Mesendoderm (in vitro differentiated cells): ENCODE results near the gene GPR33.

ENCODE experiments used
- DNase-seq: peaks from one replicate; pipeline ENCODE4 v3.0.0; 2013
- H2AK5ac ChIP-seq: 2 replicates; pipeline ENCODE4 v1.6.1; 2013; ENCODE audit warnings: low read length, inconsistent platforms
- H2BK120ac ChIP-seq: 2 replicates; pipeline ENCODE4 v1.6.1; 2013; ENCODE audit warnings: low read depth, mild to moderate bottlenecking, low read length, moderate library complexity, mixed read lengths
- H2BK15ac ChIP-seq: replicated peaks from 2 replicates; pipeline ENCODE4 v1.6.1; 2013; ENCODE audit warnings: low read depth, mild to moderate bottlenecking, moderate library complexity
- H2BK5ac ChIP-seq: 2 replicates; pipeline ENCODE4 v1.6.1; 2013; ENCODE audit warnings: low read length, inconsistent platforms
- H3K18ac ChIP-seq: 2 replicates; pipeline ENCODE4 v1.6.1; 2013; ENCODE audit warnings: mild to moderate bottlenecking, low read length, mixed read lengths
- H3K23ac ChIP-seq: one replicate; pipeline ENCODE4 v1.6.1; 2013; ENCODE audit warnings: low read length
- H3K27ac ChIP-seq: 2 replicates; pipeline ENCODE4 v1.5.1; 2013; ENCODE audit warnings: low read depth, mild to moderate bottlenecking, inconsistent platforms, low read length, moderate library complexity
- H3K27me3 ChIP-seq: 2 replicates; pipeline ENCODE4 v1.6.1; 2013; ENCODE audit warnings: low read length, control low read depth, mild to moderate bottlenecking, inconsistent platforms; ENCODE audit not compliant: insufficient read depth, poor library complexity
- H3K36me3 ChIP-seq: 2 replicates; pipeline ENCODE4 v1.6.1; 2013; ENCODE audit warnings: low read length, inconsistent platforms; ENCODE audit not compliant: control insufficient read depth, insufficient read depth
- H3K4ac ChIP-seq: one replicate; pipeline ENCODE4 v1.6.1; 2013; ENCODE audit warnings: low read depth, mild to moderate bottlenecking, low read length, moderate library complexity
- H3K4me1 ChIP-seq: 2 replicates; pipeline ENCODE4 v1.6.1; 2013; ENCODE audit warnings: low read depth, low read length, inconsistent platforms; ENCODE audit not compliant: control insufficient read depth
- H3K4me2 ChIP-seq: 2 replicates; pipeline ENCODE4 v1.6.1; 2013; ENCODE audit warnings: low read length
- H3K4me3 ChIP-seq: 2 replicates; pipeline ENCODE4 v1.5.1; 2013; ENCODE audit warnings: mild to moderate bottlenecking, low read length
- H3K56ac ChIP-seq: one replicate; pipeline ENCODE4 v1.6.1; 2013; ENCODE audit warnings: low read length
- H3K79me1 ChIP-seq: 2 replicates; pipeline ENCODE4 v1.6.1; 2013; ENCODE audit warnings: low read length, inconsistent platforms
- H3K79me2 ChIP-seq: 2 replicates; pipeline ENCODE4 v1.6.1; 2013; ENCODE audit warnings: mild to moderate bottlenecking, low read length; ENCODE audit not compliant: control insufficient read depth, insufficient read depth
- H3K9ac ChIP-seq: 2 replicates; pipeline ENCODE4 v1.6.1; 2013; ENCODE audit warnings: low read length, inconsistent platforms
- H4K5ac ChIP-seq: one replicate; pipeline ENCODE4 v1.6.1; 2013; ENCODE audit warnings: low read length
- H4K8ac ChIP-seq: one replicate; pipeline ENCODE4 v1.6.1; 2013; ENCODE audit warnings: low read depth, mild to moderate bottlenecking, control low read depth, low read length, moderate library complexity
- WGBS: extraction: QIAGEN DNeasy Blood & Tissue Kit; methylation state at CpG from one replicate; pipeline ENCODE4 v1.1.7; 2013; ENCODE audit warnings: low lambda C conversion rate, missing lambda C conversion rate; ENCODE audit not compliant: insufficient coverage; ENCODE audit errors: extremely low coverage; 5-methylcytosine and 5-hydroxymethylcytosine counted together

The GPR33 gene

GRCh38 chr14:31492759-31493498 lies 5.1 kb upstream of the GPR33 start:
- H3K27ac ChIP-seq, result no peak overlapping the region
- no peaks in the 10 kb centered on the region for H3K79me2 ChIP-seq
- H3K23ac ChIP-seq, result no peak overlapping the region
- H3K4me3 ChIP-seq, result no peak overlapping the region
- no CpG with 5 or more reads among the region's 8 CpGs for WGBS
- H3K4ac ChIP-seq, result no peak overlapping the region
- no peak overlapping the region for H4K5ac ChIP-seq
- H3K18ac ChIP-seq, result no peak overlapping the region
- no peaks in the 10 kb centered on the region for H3K36me3 ChIP-seq
- DNase-seq, result no peak
- H3K9ac ChIP-seq, result no peak overlapping the region
- no peaks in the 10 kb centered on the region for H3K4me1 ChIP-seq
- no peak overlapping the region for H3K4me2 ChIP-seq
- H2BK120ac ChIP-seq, result no peak overlapping the region
- no peaks in the 10 kb centered on the region for H3K27me3 ChIP-seq
- no peak overlapping the region for H2BK5ac ChIP-seq
- no peak overlapping the region for H3K56ac ChIP-seq
- no peak overlapping the region for H2AK5ac ChIP-seq
- H3K79me1 ChIP-seq, result no peaks in the 10 kb centered on the region
- no peak overlapping the region for H4K8ac ChIP-seq
- H2BK15ac ChIP-seq, result no peak overlapping the region

- no peak overlapping the region for H4K5ac ChIP-seq
- no peaks in the 10 kb centered on the region for H3K79me2 ChIP-seq
- no peak for DNase-seq
- no peaks in the 10 kb centered on the region for H3K4me1 ChIP-seq
- no peak overlapping the region for H3K23ac ChIP-seq
- no peak overlapping the region for H4K8ac ChIP-seq
- H3K4ac ChIP-seq, result no peak overlapping the region
- no peak overlapping the region for H3K4me2 ChIP-seq
- no peaks in the 10 kb centered on the region for H3K79me1 ChIP-seq
- H2AK5ac ChIP-seq, result no peak overlapping the region
- no peaks in the 10 kb centered on the region for H3K36me3 ChIP-seq
- H2BK15ac ChIP-seq, result no peak overlapping the region
- H3K56ac ChIP-seq, result no peak overlapping the region
- H2BK120ac ChIP-seq, result no peak overlapping the region
- H3K18ac ChIP-seq, result no peak overlapping the region
- H3K27me3 ChIP-seq, result no peaks in the 10 kb centered on the region
- H2BK5ac ChIP-seq, result no peak overlapping the region
- H3K4me3 ChIP-seq, result no peak overlapping the region
- no peak overlapping the region for H3K9ac ChIP-seq
- H3K27ac ChIP-seq, result no peak overlapping the region
Observed at GRCh38 chr14:31489691-31490090, 1.9 kb upstream of the GPR33 start.

GRCh38 chr14:31486764-31487163 lies 1.1 kb downstream of the GPR33 start:
- no peak overlapping the region for H3K4me3 ChIP-seq
- H3K27me3 ChIP-seq, result no peaks in the 10 kb centered on the region
- no peak overlapping the region for H3K56ac ChIP-seq
- WGBS, result 100% methylated on average over 2 of the region's 2 CpGs
- no peaks in the 10 kb centered on the region for H3K4me1 ChIP-seq
- no peak overlapping the region for H3K4ac ChIP-seq
- no peak overlapping the region for H2BK120ac ChIP-seq
- H2BK5ac ChIP-seq, result no peak overlapping the region
- H3K79me2 ChIP-seq, result no peaks in the 10 kb centered on the region
- no peak overlapping the region for H2BK15ac ChIP-seq
- no peak overlapping the region for H3K27ac ChIP-seq
- no peak overlapping the region for H4K8ac ChIP-seq
- H3K18ac ChIP-seq, result no peak overlapping the region
- DNase-seq, result no peak
- no peaks in the 10 kb centered on the region for H3K79me1 ChIP-seq
- no peak overlapping the region for H3K4me2 ChIP-seq
- no peak overlapping the region for H2AK5ac ChIP-seq
- no peak overlapping the region for H3K9ac ChIP-seq
- no peaks in the 10 kb centered on the region for H3K36me3 ChIP-seq
- H4K5ac ChIP-seq, result no peak overlapping the region
- no peak overlapping the region for H3K23ac ChIP-seq

GRCh38 chr14:31484754-31485153 lies 3.1 kb downstream of the GPR33 start:
- no peak overlapping the region for H4K8ac ChIP-seq
- H3K36me3 ChIP-seq, result no peaks in the 10 kb centered on the region
- no peak overlapping the region for H2BK5ac ChIP-seq
- no peak overlapping the region for H3K56ac ChIP-seq
- no peaks in the 10 kb centered on the region for H3K27me3 ChIP-seq
- WGBS, result no CpG with 5 or more reads among the region's 3 CpGs
- DNase-seq, result no peak
- no peaks in the 10 kb centered on the region for H3K4me1 ChIP-seq
- no peak overlapping the region for H2AK5ac ChIP-seq
- H4K5ac ChIP-seq, result no peak overlapping the region
- H3K4ac ChIP-seq, result no peak overlapping the region
- H3K79me2 ChIP-seq, result no peaks in the 10 kb centered on the region
- H3K4me3 ChIP-seq, result no peak overlapping the region
- H3K9ac ChIP-seq, result no peak overlapping the region
- H2BK15ac ChIP-seq, result no peak overlapping the region
- H2BK120ac ChIP-seq, result no peak overlapping the region
- H3K79me1 ChIP-seq, result no peaks in the 10 kb centered on the region
- H3K4me2 ChIP-seq, result no peak overlapping the region
- no peak overlapping the region for H3K27ac ChIP-seq
- H3K23ac ChIP-seq, result no peak overlapping the region
- no peak overlapping the region for H3K18ac ChIP-seq

GRCh38 chr14:31480156-31480555 lies 7.7 kb downstream of the GPR33 start:
- no peak overlapping the region for H4K5ac ChIP-seq
- H3K4me2 ChIP-seq, result no peak overlapping the region
- no peak overlapping the region for H3K4me3 ChIP-seq
- no peak overlapping the region for H3K56ac ChIP-seq
- H2BK120ac ChIP-seq, result no peak overlapping the region
- H3K79me2 ChIP-seq, result no peaks in the 10 kb centered on the region
- H3K9ac ChIP-seq, result no peak overlapping the region
- no CpG with 5 or more reads among the region's 4 CpGs for WGBS
- no peaks in the 10 kb centered on the region for H3K79me1 ChIP-seq
- no peak overlapping the region for H2BK15ac ChIP-seq
- no peak for DNase-seq
- H3K18ac ChIP-seq, result no peak overlapping the region
- no peak overlapping the region for H2BK5ac ChIP-seq
- H3K36me3 ChIP-seq, result no peaks in the 10 kb centered on the region
- no peak overlapping the region for H3K23ac ChIP-seq
- no peak overlapping the region for H3K4ac ChIP-seq
- no peak overlapping the region for H2AK5ac ChIP-seq
- no peaks in the 10 kb centered on the region for H3K4me1 ChIP-seq
- H3K27ac ChIP-seq, result no peak overlapping the region
- no peak overlapping the region for H4K8ac ChIP-seq
- H3K27me3 ChIP-seq, result no peaks in the 10 kb centered on the region

- no peak overlapping the region for H2BK5ac ChIP-seq
- H3K27me3 ChIP-seq, result no peaks in the 10 kb centered on the region
- H3K79me1 ChIP-seq, result no peaks in the 10 kb centered on the region
- no peak for DNase-seq
- H3K36me3 ChIP-seq, result no peaks in the 10 kb centered on the region
- H2BK120ac ChIP-seq, result no peak overlapping the region
- H3K4me1 ChIP-seq, result no peaks in the 10 kb centered on the region
- no peak overlapping the region for H3K4ac ChIP-seq
- H3K4me2 ChIP-seq, result no peak overlapping the region
- no peak overlapping the region for H3K56ac ChIP-seq
- H3K18ac ChIP-seq, result no peak overlapping the region
- H4K8ac ChIP-seq, result no peak overlapping the region
- H3K79me2 ChIP-seq, result no peaks in the 10 kb centered on the region
- H4K5ac ChIP-seq, result no peak overlapping the region
- H2AK5ac ChIP-seq, result no peak overlapping the region
- WGBS, result 100% methylated on average over 1 of the region's 3 CpGs
- H3K27ac ChIP-seq, result no peak overlapping the region
- no peak overlapping the region for H3K4me3 ChIP-seq
- no peak overlapping the region for H2BK15ac ChIP-seq
- H3K23ac ChIP-seq, result no peak overlapping the region
- H3K9ac ChIP-seq, result no peak overlapping the region
Observed at GRCh38 chr14:31479027-31479426, 8.8 kb downstream of the GPR33 start.
